HepG2 (cell line): ENCODE results near the gene UNC5A. TPM values are rescaled to one million over a fixed set of nuclear protein-coding genes. Genes with fewer than 3 reads are reported as not detected.

Source experiments
- ATAC-seq: fragments of 200-7000 bp; cut with Tn5 transposase; 3 replicates; pipeline ENCODE4 v1.9.1; 2020; ENCODE audit warnings: mild to moderate bottlenecking, moderate library complexity
- BruUV-seq: library from RNA; stranded (reverse); fragments of 400-500 nt; replicated peaks from 2 replicates; lab custom pipeline; 2021; lab: Mats Ljungman, UMichigan
- CTCF ChIA-PET: fragments of 300-600 bp; formaldehyde crosslinking; extraction: SDS; loops from one replicate; lab custom pipeline; 2021; ENCODE audit warnings: low total read pairs, inconsistent platforms, low intra/inter-chr PET ratio; lab: Yijun Ruan, JAX
- POLR2A ChIA-PET: fragments of 350-600 bp; sonication (Branson Sonifier 250); formaldehyde crosslinking; loops from one replicate; lab custom pipeline; 2020; ENCODE audit warnings: antibody characterized with exemption, inconsistent platforms; lab: Yijun Ruan, JAX
- DNase-seq: peaks from one replicate; pipeline ENCODE4 v3.0.0-alpha.2; 2015; ENCODE audit warnings: low spot score
- FAIRE-seq: peaks from 3 replicates; lab custom pipeline; 2011; peaks lifted over from hg19 to GRCh38; lab: Jason Lieb, UNC
- H2AFZ ChIP-seq: one replicate; pipeline ENCODE4 v1.6.1; 2011; ENCODE audit warnings: low read length, inconsistent platforms
- H3K27ac ChIP-seq: fragments of 300-600 bp; 3 replicates; pipeline ENCODE4 v1.8.0; 2011; ENCODE audit warnings: mixed run types, mild to moderate bottlenecking, mixed read lengths, low read length, inconsistent platforms; ENCODE audit not compliant: insufficient read depth; ENCODE audit errors: extremely low read length
- H3K27me3 ChIP-seq, 2 experiments: fragments of 200-600 bp in 1 of 2; 2 replicates in 1 of 2; 3 replicates in 1 of 2; pipeline versions ENCODE4 v1.6.0 to v1.8.0; 2011; ENCODE audit warnings: low read length in 2 of 2, mild to moderate bottlenecking in 2 of 2, moderate library complexity in 2 of 2, inconsistent platforms in 1 of 2; ENCODE audit not compliant: insufficient read depth in 2 of 2, control insufficient read depth in 1 of 2
- H3K36me3 ChIP-seq, 2 experiments: fragments of 200-600 bp in 1 of 2; replicated peaks in 1 of 2; 2 replicates in 1 of 2; 3 replicates in 1 of 2; pipeline versions ENCODE4 v1.5.1 to v1.8.0; 2011; ENCODE audit warnings: low read length in 2 of 2, inconsistent platforms in 1 of 2; ENCODE audit not compliant: insufficient read depth in 2 of 2, control insufficient read depth in 1 of 2
- H3K4me1 ChIP-seq: 2 replicates; pipeline ENCODE4 v1.5.1; 2012; ENCODE audit warnings: low read length, inconsistent platforms; ENCODE audit not compliant: insufficient read depth
- H3K4me2 ChIP-seq: 2 replicates; pipeline ENCODE4 v1.6.0; 2011; ENCODE audit warnings: low read depth, low read length, inconsistent platforms
- H3K4me3 ChIP-seq, 3 experiments: fragments of 200-600 bp in 1 of 3; sonication (generic), shearing (Covaris generic) in 1 of 3; replicated peaks in 1 of 3; 2 replicates each; pipeline ENCODE4 v1.5.1; 2011 to 2016; ENCODE audit warnings: low read length in 3 of 3, inconsistent platforms in 2 of 3, low read depth in 2 of 3, mild to moderate bottlenecking in 2 of 3, control low read depth in 1 of 3, mixed read lengths in 1 of 3; ENCODE audit not compliant: insufficient read depth in 1 of 3
- H3K79me2 ChIP-seq: one replicate; pipeline ENCODE4 v1.6.1; 2011; ENCODE audit warnings: low read length, inconsistent platforms; ENCODE audit not compliant: insufficient read depth
- H3K9ac ChIP-seq: 2 replicates; pipeline ENCODE4 v1.6.0; 2011; ENCODE audit warnings: mild to moderate bottlenecking, low read depth, low read length, inconsistent platforms; ENCODE audit not compliant: insufficient read depth
- H3K9me3 ChIP-seq: 2 replicates; pipeline ENCODE4 v1.5.1; 2012; ENCODE audit warnings: mild to moderate bottlenecking, low read length
- H4K20me1 ChIP-seq: 2 replicates; pipeline ENCODE4 v1.6.0; 2011; ENCODE audit warnings: inconsistent platforms, mild to moderate bottlenecking, low read length, moderate library complexity; ENCODE audit not compliant: insufficient read depth
- DRAP1 ChIP-seq: IDR thresholded peaks from 2 replicates; pipeline ENCODE4 v1.6.1; 2016; ENCODE audit warnings: missing genetic modification reagents, missing compliant biosample characterization
- GLMP ChIP-seq: sonication (generic); formaldehyde crosslinking; IDR thresholded peaks from 2 replicates; pipeline ENCODE4 v1.9.0; 2021; ENCODE audit warnings: missing genetic modification reagents, mild to moderate bottlenecking, borderline replicate concordance
- REXO4 ChIP-seq: sonication (generic); formaldehyde crosslinking; IDR thresholded peaks from 2 replicates; pipeline ENCODE4 v1.8.0; 2022; ENCODE audit warnings: missing genetic modification reagents, mild to moderate bottlenecking, borderline replicate concordance
- TAF1 ChIP-seq: sonication (generic); formaldehyde crosslinking; IDR thresholded peaks from 2 replicates; pipeline ENCODE4 v1.4.0; 2020; ENCODE audit warnings: missing genetic modification reagents
- ZBTB37 ChIP-seq: sonication (generic); formaldehyde crosslinking; IDR thresholded peaks from 2 replicates; pipeline ENCODE4 v1.4.0; 2020; ENCODE audit warnings: mild to moderate bottlenecking, missing genetic modification reagents
- ZBTB46 ChIP-seq: sonication (generic); formaldehyde crosslinking; IDR thresholded peaks from 2 replicates; pipeline ENCODE4 v1.4.0; 2020; ENCODE audit warnings: mild to moderate bottlenecking, missing genetic modification reagents, borderline replicate concordance
- ZNF276 ChIP-seq: sonication (generic); formaldehyde crosslinking; IDR thresholded peaks from 2 replicates; pipeline ENCODE4 v1.4.0; 2020; ENCODE audit warnings: mild to moderate bottlenecking, low read depth, missing genetic modification reagents
- ZNF724P ChIP-seq: sonication (generic); formaldehyde crosslinking; IDR thresholded peaks from 2 replicates; pipeline ENCODE4 v1.8.0; 2022; ENCODE audit warnings: missing genetic modification reagents, borderline replicate concordance
- WGBS: methylation state at CpG from one replicate; pipeline ENCODE4 v1.1.6; 2017; ENCODE audit warnings: low lambda C conversion rate; 5-methylcytosine and 5-hydroxymethylcytosine counted together
- in situ Hi-C: cut with HindIII; loops from 2 replicates; pipeline ENCODE4 v1.10.0; 2017; ENCODE audit warnings: low pct_unique_long_range_greater_than_20kb; ENCODE audit not compliant: extremely low pct_ligation_motif_present
- intact Hi-C: fragments of 100-400 bp; cut with micrococcal nuclease; formaldehyde crosslinking; loops from one replicate; pipeline ENCODE4 v1.10.0; 2022; ENCODE audit not compliant: unreplicated experiment
- polyA plus RNA-seq, 8 experiments: library from polyadenylated mRNA; depleted of rRNA in 3 of 8; stranded (reverse) in 7 of 8; unstranded in 1 of 8; fragments of >200 nt; fragmentation: Illumina TruSeq in 4 of 8; extraction: Trizol in 4 of 8; gene quantifications; 2 replicates each; pipeline versions ENCODE4 v1.2.1 to v1.2.3, GENCODE V29; 2011 to 2016; ENCODE audit warnings: low read depth in 4 of 8, missing spikeins in 1 of 8, mixed read lengths in 1 of 8; ENCODE audit not compliant: insufficient read depth in 1 of 8
- total RNA-seq, 5 experiments: library from RNA; depleted of rRNA; stranded (reverse); fragments of >200 nt; fragmentation: Illumina TruSeq; extraction: Trizol; gene quantifications; 2 replicates each; pipeline ENCODE4 v1.2.3, GENCODE V29; 2016; ENCODE audit warnings: low read depth in 1 of 5

Gene UNC5A
- total and polyA plus RNA-seq, 2 of the 13 experiments (the other 11 are each of a cell fraction or from before 2014, with no cell fraction given), result not detected

GRCh38 chr5:176880366-176881020, 70.1 kb downstream of the UNC5A start (continued):
- TF ChIP-seq DRAP1 (no peak), ZBTB37 (CRISPR knock-in tag) (no peak), TAF1 (CRISPR knock-in tag) (no peak), REXO4 (no peak), ZNF724P (CRISPR knock-in tag) (no peak), ZNF276 (CRISPR knock-in tag) (no peak)

GRCh38 chr5:176881021-176881749, 70.8 kb downstream of the UNC5A start:
- Histone ChIP-seq H3K4me3 (no peak overlapping the region), H3K79me2 (no peaks in the 10 kb centered on the region), H2AFZ (no peak overlapping the region), H3K27me3 (peaks cover 21 to 83% of the 10 kb centered on the region in 2 experiments), H3K27ac (no peak overlapping the region), H4K20me1 (no peaks in the 10 kb centered on the region), H3K9me3 (no peaks in the 10 kb centered on the region), H3K4me2 (no peak overlapping the region), H3K4me1 (peaks cover 8% of the 10 kb centered on the region; the same call in 1 of the 2 replicates), H3K36me3 (no peaks in the 10 kb centered on the region), H3K9ac (no peak overlapping the region)
- ChIA-PET CTCF (no interaction called here), POLR2A (no interaction called here)
- FAIRE-seq, result no peak
- TF ChIP-seq ZBTB46 (CRISPR knock-in tag) (no peak), GLMP (CRISPR knock-in tag) (no peak)
- BruUV-seq, result no TSS peak
- in situ Hi-C loops (no loop called here), intact Hi-C loops (no loop called here)
- DNase-seq, result no peak
- WGBS, result 36% methylated on average over 8 of the region's 28 CpGs
- no peak for ATAC-seq
